HG03135 (cell line): ENCODE measurements around the gene STMP1.

Source experiments
- ATAC-seq: cut with Tn5 transposase; IDR thresholded peaks from one replicate; pipeline ENCODE4 v1.9.1; 2021; ENCODE audit warnings: mild to moderate bottlenecking, moderate library complexity; ENCODE audit not compliant: unreplicated experiment

The STMP1 gene

DNA sequence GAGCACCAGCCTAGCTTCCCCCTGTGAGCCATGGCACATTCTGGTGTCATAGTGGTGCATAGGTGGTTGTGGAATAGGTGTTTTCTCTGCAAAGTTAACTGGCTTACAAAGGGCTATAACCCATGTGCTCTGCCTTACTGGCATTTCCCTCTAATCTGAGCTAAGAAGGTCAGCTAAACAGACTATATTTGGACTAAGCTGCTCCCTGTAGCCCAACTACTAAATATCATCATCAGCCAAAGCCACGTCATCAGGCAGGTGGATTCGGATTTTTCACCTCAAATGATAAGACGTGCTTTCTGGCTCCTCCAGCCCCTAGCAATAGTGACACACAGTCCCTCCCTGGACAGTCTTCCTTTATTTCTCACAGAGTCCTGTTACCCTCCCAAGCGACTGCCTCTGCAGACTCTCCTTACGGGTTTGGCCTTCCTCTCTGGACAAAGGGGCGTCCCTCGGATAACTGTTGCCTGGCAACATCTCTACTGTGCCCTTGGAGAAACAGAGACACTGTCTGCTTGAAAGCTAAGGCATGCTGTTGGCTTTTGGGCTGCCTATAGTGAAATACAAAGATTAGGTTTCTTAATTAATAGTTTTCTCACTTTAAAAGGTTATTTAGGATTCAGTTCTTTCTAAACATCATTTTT is 56.6 kb downstream of the STMP1 start:
- no peak for ATAC-seq

GRCh38 chr7:135719688-135720087 is 57.4 kb downstream of the STMP1 start:
- no peak for ATAC-seq

GRCh38 chr7:135721198-135721820 is 59.0 kb downstream of the STMP1 start:
- ATAC-seq: no peak

GRCh38 chr7:135723411-135723810 is 61.1 kb downstream of the STMP1 start:
- ATAC-seq: no peak
